ENCODE data around the gene CBY2.

- TF ChIP-seq FOXA1 (IDR thresholded peaks at IDR 0.05), result no peak
- TF ChIP-seq FOXK2 (IDR thresholded peaks at IDR 0.05), result no peak
- no peak for TF ChIP-seq SP1 (IDR thresholded peaks at IDR 0.05)
Observed at GRCh38 chr13:45742985-45743384, 40.9 kb downstream of the CBY2 start.

Data from HEK293T (cell line).